SK-MEL-5 (cell line): Measurements from ENCODE around the gene ANO8. TPM values are rescaled to one million over a fixed set of nuclear protein-coding genes. Genes with fewer than 3 reads are reported as not detected.
"Not testable (repeated sequence)": the region's sequence is repeated elsewhere in the genome, so short reads cannot be mapped to it uniquely, and the experiment has no call there.

ENCODE experiments used
- DNase-seq: peaks from one replicate; pipeline ENCODE4 v3.0.0-alpha.2; 2016; ENCODE audit warnings: low read depth, low spot score
- in situ Hi-C: cut with HindIII; loops from 2 replicates; pipeline ENCODE4 v1.10.0; 2016; ENCODE audit warnings: low sequenced_read_pairs, high pct_unique_total_duplicates, low pct_unique_long_range_greater_than_20kb
- total RNA-seq: library from RNA; depleted of rRNA; stranded (reverse); fragments of >200 nt; shearing (Covaris generic); gene quantifications from 2 replicates; pipeline ENCODE4 v1.2.3, GENCODE V29; 2014

Gene ANO8
- total RNA-seq, 1 experiment from 2014 or later: 0.98 TPM

DNA sequence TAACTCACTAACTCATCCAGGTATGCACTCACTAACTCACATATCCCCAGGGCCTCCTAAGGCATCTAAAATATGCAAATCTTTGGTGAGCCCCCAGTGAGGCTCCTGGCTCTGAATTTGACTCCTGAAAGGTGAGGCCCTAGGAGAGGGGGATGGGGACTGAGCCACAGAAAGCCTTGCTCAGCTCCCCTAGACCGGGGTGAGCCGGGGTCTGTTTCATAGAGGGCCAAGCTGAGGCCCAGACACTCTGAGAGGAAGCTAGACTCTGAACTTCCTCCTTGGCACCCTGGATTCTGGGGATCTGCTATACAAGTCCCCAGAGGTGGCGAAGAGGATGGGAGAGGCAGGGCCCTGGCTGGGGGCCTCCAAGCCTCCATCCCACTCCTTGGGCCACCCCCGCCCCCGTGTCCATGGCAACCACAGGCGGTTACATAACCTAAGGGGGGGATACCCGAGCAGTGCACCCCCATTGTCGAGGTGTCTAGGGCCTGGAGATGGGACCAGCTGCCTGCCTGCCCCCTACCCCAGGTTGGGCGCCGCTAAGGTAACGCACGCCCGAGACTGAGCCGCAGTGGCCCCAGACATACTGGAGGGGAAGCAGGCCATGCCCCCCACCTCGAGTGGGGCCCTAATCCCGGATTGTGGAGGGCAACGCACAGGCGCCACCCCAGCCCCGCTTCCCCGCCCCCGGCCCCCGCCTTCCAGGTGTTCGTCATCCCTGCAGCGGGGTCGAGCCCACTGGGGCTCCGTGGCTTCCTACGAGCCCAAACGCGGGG is 32.1 kb downstream of the ANO8 start:
- in situ Hi-C loops: no loop called here
- no peak for DNase-seq

DNA sequence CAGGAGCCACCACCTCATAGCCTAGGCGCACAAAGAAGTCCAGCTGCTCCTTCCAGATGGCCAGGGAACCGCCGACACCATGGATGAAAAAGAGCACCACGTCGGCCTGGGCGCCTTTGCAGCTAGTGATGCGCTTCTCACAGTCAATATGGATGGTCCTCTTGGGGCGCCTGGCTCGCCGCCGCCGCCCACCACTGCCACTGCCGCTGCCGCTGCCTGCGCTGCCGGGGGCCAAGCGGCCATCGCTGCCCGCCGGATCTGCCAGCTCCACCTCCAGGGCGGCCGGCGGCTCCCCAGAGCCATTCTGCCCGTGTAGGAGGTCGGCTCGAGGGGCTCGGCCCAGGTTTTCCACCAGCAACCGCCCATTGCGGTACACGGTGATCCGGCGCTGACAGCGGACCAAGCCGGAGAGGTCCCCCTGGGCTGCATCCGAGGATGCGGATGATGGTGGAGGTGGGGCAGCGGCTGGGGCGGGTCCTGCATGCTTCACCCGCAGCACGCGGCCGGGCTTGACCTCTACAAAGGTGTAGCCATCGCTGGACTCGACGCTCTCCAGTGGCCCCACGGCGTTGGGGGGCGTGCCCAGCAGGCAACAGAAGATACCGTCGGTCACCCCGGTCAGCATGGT is 33.5 kb downstream of the ANO8 start:
- in situ Hi-C loops: no loop called here

DNA sequence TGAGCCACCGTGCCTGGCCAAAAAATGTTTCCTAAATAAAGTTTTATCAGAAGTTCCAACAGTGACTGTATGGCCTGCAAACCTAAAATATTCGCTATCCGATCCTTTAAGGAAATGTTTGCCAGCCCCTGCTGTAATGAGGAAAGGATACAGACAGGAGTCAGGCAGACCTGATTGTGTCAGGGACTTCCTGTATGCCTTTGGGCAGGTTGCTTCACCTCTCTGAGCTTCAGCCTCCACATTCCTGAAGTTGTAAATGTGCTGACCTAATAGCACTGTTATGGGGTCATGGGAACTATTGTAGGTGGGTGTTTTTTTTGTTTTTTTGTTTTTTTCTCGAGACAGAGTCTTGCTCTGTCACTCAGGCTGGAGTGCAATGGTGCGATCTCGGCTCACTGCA is 37.7 kb downstream of the ANO8 start:
- no peak for DNase-seq
- in situ Hi-C loops: no loop called here

More for the DNA sequence above, 33.5 kb downstream of the ANO8 start:
- no peak for DNase-seq

DNA sequence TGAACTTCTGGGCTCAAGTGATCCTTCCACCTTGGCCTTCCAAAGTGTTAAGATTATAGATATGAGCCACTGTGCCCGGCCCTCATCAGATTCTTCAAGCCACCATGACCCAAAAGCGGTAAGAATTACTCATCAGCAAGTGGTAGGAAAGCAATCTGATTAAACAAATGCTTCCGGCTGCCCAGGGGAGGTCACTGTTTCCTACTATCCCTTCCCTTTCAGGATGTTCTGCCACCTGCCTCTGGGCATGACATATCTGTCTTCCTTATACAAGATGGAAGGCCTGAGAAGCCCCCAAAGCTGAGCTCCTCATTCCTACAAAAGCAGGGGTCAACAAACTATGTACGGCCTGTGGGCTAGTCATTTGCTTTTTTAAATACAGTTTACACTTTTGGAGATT is 38.4 kb downstream of the ANO8 start:
- DNase-seq: peak; percentile 40

DNA sequence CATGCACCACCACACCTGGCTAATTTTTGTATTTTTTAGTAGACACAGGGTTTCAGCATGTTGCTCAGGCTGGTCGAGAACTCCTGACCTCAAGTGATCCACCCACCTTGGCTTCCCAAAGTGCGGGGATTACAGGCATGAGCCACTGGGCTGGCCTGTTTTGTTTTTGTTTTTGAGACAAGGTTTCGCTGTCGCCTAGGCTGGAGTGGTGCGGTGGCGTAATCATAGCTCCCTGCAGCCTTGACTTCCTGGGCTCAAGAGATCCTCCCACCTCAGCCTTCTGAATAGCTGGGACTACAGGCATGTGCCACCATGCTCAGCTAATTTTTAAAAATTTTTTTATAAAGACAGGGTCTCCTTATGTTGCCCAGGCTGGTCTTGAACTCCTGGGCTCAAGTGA is 39.1 kb downstream of the ANO8 start:
- DNase-seq: not testable (repeated sequence)

More for the DNA sequence above, 38.4 kb downstream of the ANO8 start:
- in situ Hi-C loops: no loop called here

DNA sequence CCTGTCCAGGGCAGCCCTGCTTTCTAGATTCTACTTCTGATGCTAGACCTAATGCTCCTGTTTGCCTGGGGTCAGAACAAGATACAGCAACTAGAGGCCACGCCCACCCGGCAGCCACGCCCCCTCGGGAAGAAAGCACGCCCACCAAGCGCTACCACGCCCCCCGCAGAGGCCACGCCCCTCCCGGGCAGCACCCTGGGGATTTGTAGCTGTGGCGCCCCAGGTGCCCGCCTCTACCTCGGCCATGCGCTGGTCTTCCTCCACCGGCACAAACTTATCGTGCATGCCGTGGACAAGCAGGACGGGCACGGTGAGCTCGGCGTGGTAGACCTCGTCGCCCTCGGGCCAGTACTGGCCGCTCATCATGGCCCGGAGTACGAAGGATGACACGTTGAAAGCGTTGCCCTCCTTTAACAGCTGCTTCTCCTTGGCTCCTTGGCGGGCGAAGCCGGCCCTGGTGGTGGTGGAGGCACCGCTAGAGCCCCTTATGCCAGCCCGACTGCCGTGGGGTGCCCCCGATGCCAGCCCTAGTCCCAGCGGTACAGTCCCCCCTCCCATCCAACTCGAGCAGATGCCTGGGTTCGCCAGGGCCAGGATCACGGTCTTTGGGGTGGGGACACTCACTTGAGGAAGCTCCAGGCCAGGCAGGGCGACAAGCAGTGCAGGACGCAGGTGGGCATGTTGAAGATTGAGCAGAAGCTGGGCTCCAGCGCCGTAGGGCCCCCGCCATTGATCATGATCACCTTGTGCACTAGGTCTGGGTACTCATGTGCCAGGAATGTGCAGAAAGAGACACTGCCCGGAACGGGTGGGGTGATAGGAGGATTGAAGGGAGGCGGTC is 40.4 kb downstream of the ANO8 start:
- in situ Hi-C loops: no loop called here
- peak; percentile 44 for DNase-seq

More for the DNA sequence above, 39.1 kb downstream of the ANO8 start:
- in situ Hi-C loops: not testable (repeated sequence)

DNA sequence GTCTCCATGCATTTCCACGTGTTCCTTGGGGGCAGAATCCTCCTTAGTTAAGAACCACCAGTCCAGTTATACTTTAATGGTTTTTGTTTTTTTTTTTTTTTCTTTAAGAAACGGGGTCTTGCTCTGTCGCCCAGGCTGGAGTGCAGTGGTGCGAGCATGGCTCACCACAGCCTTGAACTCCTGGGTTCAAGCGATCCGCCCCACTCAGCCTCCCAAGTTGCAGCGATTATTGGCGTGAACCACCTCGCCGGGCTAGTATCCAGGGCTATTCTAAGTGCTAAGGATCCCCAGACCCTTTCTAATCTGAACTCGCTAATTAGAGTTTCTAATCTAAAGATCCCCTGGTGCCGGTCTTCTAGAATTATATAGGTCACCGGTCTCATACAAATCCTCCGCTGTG is 41.0 kb downstream of the ANO8 start:
- in situ Hi-C loops: no loop called here

DNA sequence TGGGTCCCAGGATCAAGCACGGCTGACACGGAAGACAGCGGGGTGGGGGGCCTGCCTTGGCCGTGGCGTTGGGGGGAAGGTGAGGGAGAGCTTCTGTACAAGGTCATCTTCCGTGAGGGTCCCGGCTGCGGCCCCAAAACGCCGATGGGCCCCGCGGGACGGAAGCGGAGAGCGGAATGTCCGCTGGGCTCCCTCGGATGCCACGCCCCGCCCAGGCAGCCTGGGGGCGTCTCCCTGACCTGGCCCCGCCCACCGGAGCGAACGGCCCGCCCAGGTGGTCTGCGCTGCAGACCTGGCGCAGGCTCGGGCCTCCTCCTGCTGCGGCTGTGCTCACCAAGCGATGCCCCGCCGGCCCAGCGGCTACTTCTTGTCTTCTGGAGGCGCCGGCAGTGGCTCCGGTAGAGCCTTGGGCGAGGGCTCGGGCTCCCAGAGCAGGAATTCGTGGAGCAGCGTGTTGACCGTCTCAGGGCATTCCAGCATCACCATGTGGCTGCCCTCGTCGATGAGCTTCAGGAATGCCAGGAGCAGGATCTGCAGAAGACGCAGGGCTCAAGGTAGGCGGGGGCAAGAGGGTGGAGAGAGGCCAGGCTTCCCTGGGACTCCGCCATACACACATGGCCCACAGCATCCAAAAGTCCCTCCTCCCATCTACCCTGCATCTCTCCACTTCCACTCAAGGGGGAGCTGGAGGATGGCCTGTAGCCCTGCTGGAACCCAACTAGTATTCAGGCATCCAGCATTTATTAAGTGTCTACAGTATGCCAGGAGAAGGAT is 42.2 kb downstream of the ANO8 start:
- in situ Hi-C loops: no loop called here
- DNase-seq: peak; percentile 90

More for the DNA sequence above, 41.0 kb downstream of the ANO8 start:
- no peak for DNase-seq

DNA sequence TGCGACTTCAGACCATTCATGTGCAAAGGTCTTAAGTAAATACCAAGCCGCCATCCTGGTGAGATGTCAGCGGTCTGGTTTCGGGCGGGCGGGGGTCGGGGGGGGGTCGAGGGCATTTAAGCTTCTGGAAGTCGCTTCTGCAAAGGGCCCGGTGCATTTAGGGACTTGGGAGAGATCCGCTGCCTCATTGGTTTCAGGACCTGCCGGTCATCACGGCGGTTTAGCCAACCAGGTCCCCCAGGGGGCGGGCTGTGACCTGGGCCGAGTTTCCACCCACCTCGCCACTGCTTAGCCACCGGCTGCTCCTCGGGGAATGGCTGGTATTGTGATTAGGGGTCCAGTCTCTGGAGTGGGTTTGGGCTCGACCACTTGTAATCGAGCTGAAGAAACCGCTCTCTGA is 45.2 kb downstream of the ANO8 start:
- in situ Hi-C loops: no loop called here
- peak; percentile 45 for DNase-seq

DNA sequence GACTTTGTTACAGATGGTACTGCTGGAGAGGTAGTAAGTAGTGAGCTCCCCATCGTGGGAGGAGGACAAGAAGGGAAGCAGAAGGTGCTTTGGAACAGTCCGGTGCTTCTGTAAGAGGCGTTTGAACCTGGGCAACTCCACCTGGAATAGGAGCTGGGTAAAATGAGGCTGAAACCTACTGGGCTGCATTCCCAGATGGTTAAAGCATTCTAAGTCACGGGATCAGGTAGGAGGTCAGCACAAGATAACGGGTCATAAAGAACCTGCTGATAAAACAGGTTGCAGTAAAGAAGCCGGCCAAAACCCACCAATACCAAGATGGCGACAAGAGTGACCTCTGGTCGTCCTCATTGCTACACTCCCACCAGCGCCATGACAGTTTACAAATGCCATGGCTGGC is 47.9 kb downstream of the ANO8 start:
- in situ Hi-C loops: no loop called here
- no peak for DNase-seq

DNA sequence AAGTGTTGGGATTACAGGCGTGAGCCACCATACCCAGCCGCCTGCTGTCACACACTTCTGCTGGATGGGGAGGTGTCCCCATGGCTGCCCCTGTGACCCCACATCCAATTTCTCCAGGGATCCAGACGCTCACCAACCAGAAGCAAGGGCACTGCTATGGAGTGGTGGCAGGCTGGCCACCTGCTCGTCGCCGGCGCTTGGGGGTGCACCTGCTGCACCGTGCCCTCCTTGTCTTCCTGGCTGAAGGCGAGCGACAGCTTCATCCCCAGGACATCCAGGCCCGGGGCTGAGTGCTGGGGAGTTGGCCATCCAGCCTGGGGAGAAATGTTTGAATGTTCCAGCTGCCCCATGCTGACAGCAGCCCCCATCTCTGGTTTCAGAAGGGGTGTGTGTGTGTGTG is 48.4 kb downstream of the ANO8 start:
- in situ Hi-C loops: no loop called here
- DNase-seq: no peak

DNA sequence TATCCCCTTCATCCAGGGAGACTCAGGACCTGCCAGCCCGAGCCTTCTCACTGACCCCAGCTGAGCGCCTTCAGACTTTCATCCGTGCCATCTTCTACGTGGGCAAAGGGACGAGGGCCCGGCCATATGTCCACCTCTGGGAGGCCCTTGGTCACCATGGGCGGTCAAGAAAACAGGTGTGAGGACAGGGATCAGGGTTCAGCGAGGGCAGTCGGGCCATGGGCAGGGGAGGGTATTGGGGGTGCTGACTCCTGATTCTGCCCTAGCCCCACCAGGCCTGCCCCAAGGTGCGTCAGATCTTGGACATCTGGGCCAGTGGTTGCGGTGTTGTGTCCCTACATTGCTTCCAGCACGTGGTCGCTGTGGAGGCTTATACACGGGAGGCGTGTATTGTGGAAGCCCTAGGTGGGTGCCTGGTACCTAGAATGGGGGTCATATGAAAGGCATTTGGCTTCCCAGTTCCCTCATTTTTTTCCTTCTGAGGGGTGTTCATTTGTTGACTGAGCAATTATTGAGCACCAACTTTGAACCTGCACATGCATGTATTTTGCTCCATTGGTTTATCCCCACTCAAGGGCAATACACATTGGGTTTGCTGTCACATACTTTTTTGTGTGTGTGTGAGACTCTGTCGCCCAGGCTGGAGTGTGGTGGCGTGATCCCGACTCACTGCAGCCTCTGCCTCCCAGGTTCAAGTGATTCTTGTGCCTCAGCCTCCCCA is 49.1 kb downstream of the ANO8 start:
- in situ Hi-C loops: no loop called here
- DNase-seq: no peak

DNA sequence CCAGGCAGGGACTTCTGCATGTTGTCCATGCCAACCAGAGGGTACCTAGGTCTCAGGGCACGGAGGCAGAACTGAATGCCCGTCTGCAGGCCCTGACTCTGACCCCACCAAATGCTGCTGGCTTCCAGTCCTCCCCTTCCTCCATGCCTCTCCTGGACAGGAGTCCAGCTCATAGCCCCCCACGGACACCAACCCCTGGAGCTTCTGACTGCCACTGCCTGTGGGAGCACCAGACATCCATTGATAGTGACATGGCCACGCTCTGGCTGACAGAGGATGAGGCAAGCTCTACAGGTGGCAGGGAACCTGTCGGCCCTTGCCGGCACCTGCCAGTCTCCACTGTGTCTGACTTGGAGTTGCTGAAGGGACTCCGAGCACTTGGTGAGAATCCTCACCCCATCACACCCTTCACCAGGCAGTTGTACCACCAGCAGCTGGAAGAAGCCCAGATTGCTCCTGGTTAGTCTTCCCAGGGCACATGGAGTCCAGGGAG is 51.1 kb downstream of the ANO8 start:
- in situ Hi-C loops: no loop called here
- no peak for DNase-seq

DNA sequence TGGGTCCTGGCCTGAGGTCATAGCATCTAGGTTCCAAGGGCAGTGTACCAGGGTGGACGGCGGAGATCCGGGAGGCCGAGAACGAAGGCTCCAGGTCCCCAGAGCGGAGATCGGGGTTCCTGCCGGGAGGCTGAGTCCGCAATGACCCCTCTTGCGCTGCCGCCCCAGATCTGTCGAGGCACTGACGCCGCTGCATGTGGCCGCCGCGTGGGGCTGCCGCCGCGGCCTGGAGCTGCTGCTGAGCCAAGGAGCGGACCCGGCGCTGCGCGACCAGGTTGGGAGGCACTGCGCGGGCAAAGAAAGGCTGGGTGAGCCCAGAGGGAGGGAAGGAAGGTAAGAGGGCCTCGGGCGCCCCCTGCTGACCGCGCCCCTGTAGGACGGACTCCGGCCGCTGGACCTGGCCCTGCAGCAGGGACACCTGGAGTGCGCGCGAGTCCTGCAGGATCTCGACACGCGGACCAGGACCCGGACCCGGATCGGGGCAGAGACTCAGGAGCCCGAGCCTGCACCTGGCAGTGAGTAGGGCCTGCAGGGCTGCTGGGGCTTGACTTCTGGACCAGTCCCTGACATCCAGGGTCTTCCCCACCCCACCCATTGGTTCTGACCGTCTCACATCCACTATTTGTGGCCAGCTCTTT is 52.0 kb downstream of the ANO8 start:
- DNase-seq: peak; percentile 73

DNA sequence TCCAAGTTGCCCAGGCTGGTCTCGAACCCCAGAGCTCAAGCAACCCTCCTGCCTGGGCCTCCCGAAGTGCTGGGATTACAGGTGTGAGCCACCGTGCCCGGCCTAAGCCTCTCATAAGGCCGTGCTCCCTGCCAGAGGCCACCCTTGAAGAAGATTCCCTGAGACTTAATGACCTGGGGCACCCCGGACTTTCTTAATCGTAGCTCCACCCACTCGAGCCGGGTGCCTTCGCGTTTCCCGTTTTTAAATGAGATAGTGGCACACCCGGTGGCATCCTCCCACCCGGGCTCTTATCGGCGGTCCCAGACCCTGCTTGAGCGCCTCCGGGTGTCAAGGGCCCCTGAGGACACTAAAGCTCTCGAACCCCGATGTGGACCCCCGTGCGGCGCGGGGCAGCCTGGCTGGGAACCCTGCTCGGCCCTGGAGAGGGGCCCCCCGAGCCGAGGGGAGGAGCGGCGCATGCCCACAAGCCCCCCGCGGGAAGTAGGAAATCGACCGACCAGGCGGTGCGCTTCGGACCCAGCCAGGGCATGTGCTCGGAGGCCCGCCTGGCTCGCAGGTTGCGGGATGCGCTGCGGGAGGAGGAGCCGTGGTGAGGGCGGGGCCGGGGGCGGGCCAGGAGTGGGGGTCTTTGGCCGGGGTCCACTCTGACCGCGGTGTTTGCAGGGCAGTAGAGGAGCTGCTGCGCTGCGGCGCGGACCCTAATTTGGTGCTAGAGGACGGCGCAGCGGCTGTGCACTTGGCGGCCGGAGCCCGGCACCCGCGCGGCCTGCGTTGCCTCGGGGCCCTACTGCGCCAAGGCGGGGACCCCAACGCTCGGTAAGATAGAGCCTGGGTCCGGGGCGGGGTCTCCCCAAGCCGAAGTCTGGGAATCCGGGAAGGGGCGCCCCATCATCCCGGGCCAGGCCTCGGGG is 53.0 kb downstream of the ANO8 start, which contains the start of gene ANKLE1:
Gene ANKLE1 (plus strand): TSS at position 511 of the 914 bp plus-strand sequence. CDS start 20 bp downstream, at position 531.
- in situ Hi-C loops: no loop called here
- peak; percentile 51 for DNase-seq

More for the DNA sequence above, 52.0 kb downstream of the ANO8 start:
- in situ Hi-C loops: no loop called here
